ENCODE measurements around the gene MOV10.

- no peak for TF ChIP-seq POLR2A (IDR thresholded peaks at IDR 0.05)
- TF ChIP-seq, protein P1, sequence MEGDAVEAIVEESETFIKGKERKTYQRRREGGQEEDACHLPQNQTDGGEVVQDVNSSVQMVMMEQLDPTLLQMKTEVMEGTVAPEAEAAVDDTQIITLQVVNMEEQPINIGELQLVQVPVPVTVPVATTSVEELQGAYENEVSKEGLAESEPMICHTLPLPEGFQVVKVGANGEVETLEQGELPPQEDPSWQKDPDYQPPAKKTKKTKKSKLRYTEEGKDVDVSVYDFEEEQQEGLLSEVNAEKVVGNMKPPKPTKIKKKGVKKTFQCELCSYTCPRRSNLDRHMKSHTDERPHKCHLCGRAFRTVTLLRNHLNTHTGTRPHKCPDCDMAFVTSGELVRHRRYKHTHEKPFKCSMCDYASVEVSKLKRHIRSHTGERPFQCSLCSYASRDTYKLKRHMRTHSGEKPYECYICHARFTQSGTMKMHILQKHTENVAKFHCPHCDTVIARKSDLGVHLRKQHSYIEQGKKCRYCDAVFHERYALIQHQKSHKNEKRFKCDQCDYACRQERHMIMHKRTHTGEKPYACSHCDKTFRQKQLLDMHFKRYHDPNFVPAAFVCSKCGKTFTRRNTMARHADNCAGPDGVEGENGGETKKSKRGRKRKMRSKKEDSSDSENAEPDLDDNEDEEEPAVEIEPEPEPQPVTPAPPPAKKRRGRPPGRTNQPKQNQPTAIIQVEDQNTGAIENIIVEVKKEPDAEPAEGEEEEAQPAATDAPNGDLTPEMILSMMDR (IDR thresholded peaks at IDR 0.05) = no peak
Measured at GRCh38 chr1:112712191-112712590, 37.7 kb downstream of the MOV10 start.
